GM21825 (cell line): ENCODE results near the gene MAJIN.

Experiments
- ATAC-seq: cut with Tn5 transposase; IDR thresholded peaks from one replicate; pipeline ENCODE4 v1.9.1; 2021; ENCODE audit warnings: mild to moderate bottlenecking, moderate library complexity; ENCODE audit not compliant: unreplicated experiment

Gene MAJIN

GRCh38 chr11:64894812-64895452 lies 77.0 kb downstream of the MAJIN start:
- no peak for ATAC-seq

- peak; percentile 61 for ATAC-seq
These were observed 77.7 kb downstream of the MAJIN start for GRCh38 chr11:64894070-64894811.

GRCh38 chr11:64893194-64894069 lies 78.5 kb downstream of the MAJIN start:
- ATAC-seq, result no peak

- no peak for ATAC-seq
These were observed 79.1 kb downstream of the MAJIN start for GRCh38 chr11:64892838-64893193.

- no peak for ATAC-seq
These were observed 79.5 kb downstream of the MAJIN start for GRCh38 chr11:64892411-64892831.

GRCh38 chr11:64891880-64892279 lies 80.0 kb downstream of the MAJIN start:
- no peak for ATAC-seq

- ATAC-seq, result no peak
These were observed 80.6 kb downstream of the MAJIN start for GRCh38 chr11:64891215-64891848.

GRCh38 chr11:64890522-64890939 lies 81.4 kb downstream of the MAJIN start:
- ATAC-seq, result no peak

- no peak for ATAC-seq
These were observed 83.0 kb downstream of the MAJIN start for GRCh38 chr11:64888729-64889511.

GRCh38 chr11:64888406-64888728 lies 83.5 kb downstream of the MAJIN start:
- ATAC-seq, result no peak
